K562 (cell line): Measurements from ENCODE around the gene HDAC7. TPM values are rescaled to one million over a fixed set of nuclear protein-coding genes. Genes with fewer than 3 reads are reported as not detected.

Source experiments
- C11orf30 ChIP-seq: fragments of 450-650 bp; IDR thresholded peaks from 2 replicates; pipeline ENCODE4 v1.6.1; 2016; ENCODE audit warnings: low read depth, mild to moderate bottlenecking
- CEBPZ ChIP-seq: fragments of 150-350 bp; IDR thresholded peaks from 2 replicates; pipeline ENCODE4 v1.6.1; 2014; ENCODE audit warnings: low read depth, mild to moderate bottlenecking, low read length, borderline replicate concordance
- CHAMP1 ChIP-seq: fragments of 450-650 bp; IDR thresholded peaks from 2 replicates; pipeline ENCODE4 v1.6.1; 2016; ENCODE audit warnings: mild to moderate bottlenecking
- CREB5 ChIP-seq: fragments of 250-450 bp; sonication (Bioruptor Pico); IDR thresholded peaks from 2 replicates; pipeline ENCODE4 v1.5.0; 2020; ENCODE audit warnings: mild to moderate bottlenecking
- FOXP4 ChIP-seq: sonication (generic); formaldehyde crosslinking; IDR thresholded peaks from 2 replicates; pipeline ENCODE4 v1.8.0; 2022; ENCODE audit warnings: mild to moderate bottlenecking, missing genetic modification reagents, borderline replicate concordance
- HINFP ChIP-seq: fragments of 450-650 bp; conservative IDR thresholded peaks from 2 replicates; pipeline ENCODE4 v1.6.1; 2016; ENCODE audit warnings: missing genetic modification characterization, low read depth, mild to moderate bottlenecking, control low read depth, missing compliant biosample characterization
- KAT2B ChIP-seq: IDR thresholded peaks from one replicate; pipeline ENCODE4 v1.6.1; 2012; ENCODE audit warnings: low read depth, mild to moderate bottlenecking, control low read depth, inconsistent platforms, low read length, moderate library complexity
- MAZ ChIP-seq, 2 experiments: fragments of 450-650 bp in 1 of 2; sonication (generic) in 1 of 2; formaldehyde crosslinking; IDR thresholded peaks in 1 of 2; conservative IDR thresholded peaks in 1 of 2; 2 replicates each; pipeline versions ENCODE4 v1.4.0 to v1.5.0; 2020; ENCODE audit warnings: mild to moderate bottlenecking in 1 of 2, missing genetic modification reagents in 1 of 2
- MTA1 ChIP-seq: fragments of 450-650 bp; IDR thresholded peaks from 2 replicates; pipeline ENCODE4 v1.6.1; 2017; ENCODE audit warnings: borderline replicate concordance
- NFIX ChIP-seq: fragments of 250-450 bp; sonication (Bioruptor Pico); IDR thresholded peaks from 2 replicates; pipeline ENCODE4 v1.4.0; 2020; ENCODE audit warnings: low read depth, mild to moderate bottlenecking, moderate library complexity
- NUFIP1 ChIP-seq: fragments of 450-650 bp; IDR thresholded peaks from 2 replicates; pipeline ENCODE4 v1.6.1; 2018; ENCODE audit not compliant: partially characterized antibody
- SAP30 ChIP-seq: fragments of 200-600 bp; sonication (generic); IDR thresholded peaks from 2 replicates; pipeline ENCODE4 v1.6.1; 2012; ENCODE audit warnings: borderline replicate concordance, low read depth, mild to moderate bottlenecking, moderate library complexity, low read length, control low read depth, inconsistent platforms; ENCODE audit not compliant: insufficient read depth, poor library complexity, severe bottlenecking
- SETDB1 ChIP-seq: IDR thresholded peaks from one replicate; pipeline ENCODE4 v1.6.1; 2012; ENCODE audit warnings: low read length, control low read depth, inconsistent platforms
- SNAPC5 ChIP-seq: fragments of 250-450 bp; sonication (Bioruptor Pico); IDR thresholded peaks from 2 replicates; pipeline ENCODE4 v1.8.0; 2021; ENCODE audit warnings: moderate library complexity, mild to moderate bottlenecking, inconsistent platforms
- polyA plus RNA-seq, 8 experiments: library from polyadenylated mRNA; depleted of rRNA in 4 of 8; stranded (reverse) in 5 of 8; unstranded in 3 of 8; fragments of >200 nt; fragmentation: Nextera tagmentation in 2 of 8; fragmentation: Illumina TruSeq in 1 of 8; extraction: Ambion mirVana in 2 of 8; extraction: Trizol in 1 of 8; gene quantifications; 2 replicates each; pipeline versions ENCODE4 v1.2.1 to v1.2.3, GENCODE V29; 2011 to 2014; ENCODE audit warnings: inconsistent platforms in 1 of 8, missing spikeins in 1 of 8
- total RNA-seq, 7 experiments: library from RNA; depleted of rRNA in 6 of 7; stranded (reverse); fragments of >200 nt in 6 of 7; fragmentation: Illumina TruSeq in 2 of 7; extraction: Trizol in 2 of 7; gene quantifications; 2 replicates each; pipeline versions ENCODE4 v1.2.1 to v1.2.3, GENCODE V29; 2011 to 2021; ENCODE audit warnings: low replicate concordance in 1 of 7

The HDAC7 gene
- total and polyA plus RNA-seq, 9 of the 15 experiments (the other 6 are each of a cell fraction or from before 2014, with no cell fraction given): 2.5 to 129 (median 31.1) TPM

- TF ChIP-seq MAZ (CRISPR knock-in tag; conservative IDR thresholded peaks at IDR 0.05 in 1 of 2, IDR thresholded peaks at IDR 0.05 in 1 of 2) (peak in 1 of 2 experiments; percentile 68; a peak in 2 of 4 replicates), KAT2B (no peak), SAP30 (no peak), CHAMP1 (no peak), C11orf30 (no peak), HINFP (tag) (no peak), SNAPC5 (CRISPR knock-in tag) (no peak), MTA1 (no peak), SETDB1 (no peak), CREB5 (CRISPR knock-in tag) (no peak), FOXP4 (no peak), NUFIP1 (no peak), CEBPZ (no peak), NFIX (CRISPR knock-in tag) (no peak)
Observed at GRCh38 chr12:47742253-47742825, 77.4 kb downstream of the HDAC7 start (continued).
